ENCODE measurements around the gene CFB. TPM values are rescaled to one million over a fixed set of nuclear protein-coding genes. Genes with fewer than 3 reads are reported as not detected.

The CFB gene
- total RNA-seq, 1 experiment from 2014 or later, result 22.6 TPM

GRCh38 chr6:31900917-31901414, 44.9 kb upstream of the CFB start:
- BruUV-seq (replicated peaks), result TSS peak; percentile 33
- ChIA-PET CTCF (no interaction called here), POLR2A (ENCODE audit: unreplicated experiment) (interaction anchor here (0.6 kb wide), 1 partner anchor 123 kb away, joined by 3 read pairs; no protein-coding TSS in a partner anchor)
- Histone ChIP-seq H3K36me3 (ENCODE audit: low read depth) (no peaks in the 10 kb centered on the region; the same call in 1 of the 2 replicates), H3F3A (ENCODE audit: insufficient read depth, low read depth) (peaks cover 36% of the 10 kb centered on the region), H3K27ac (no peak overlapping the region), H3K27me3 (ENCODE audit: insufficient read depth, low read depth) (no peaks in the 10 kb centered on the region), H3K4me1 (replicated peaks; ENCODE audit: insufficient read depth) (peaks cover 27% of the 10 kb centered on the region), H3K9me3 (ENCODE audit: insufficient read depth, low read depth) (no peaks in the 10 kb centered on the region), H2AFZ (peak overlapping the region; percentile 60; the same call in 1 of the 2 replicates), H3K9me2 (ENCODE audit: insufficient read depth) (no peaks in the 10 kb centered on the region), H3K4me2 (peak overlapping the region; percentile 72), H3K4me3 (peak overlapping the region; percentile 65; the same call in 1 of the 2 replicates), H4K20me1 (ENCODE audit: insufficient read depth) (no peaks in the 10 kb centered on the region), H3K79me2 (ENCODE audit: low read depth) (peaks cover 26% of the 10 kb centered on the region)
- TF ChIP-seq EZH2 (IDR thresholded peaks at IDR 0.05; ENCODE audit: low read depth), result no peak
- TF ChIP-seq CTCF (conservative IDR thresholded peaks at IDR 0.05), result no peak
- intact Hi-C loops (cut with micrococcal nuclease; ENCODE audit: unreplicated experiment), result no loop called here
- peak in 1 of 2 experiments; percentile 48 for DNase-seq

- ChIA-PET POLR2A (ENCODE audit: unreplicated experiment) (interaction anchor here (0.5 kb wide), 1 partner anchor 50 kb away, joined by 4 read pairs; no protein-coding TSS in a partner anchor), CTCF (no interaction called here)
- no peak for TF ChIP-seq EZH2 (IDR thresholded peaks at IDR 0.05; ENCODE audit: low read depth)
- no peak for TF ChIP-seq CTCF (conservative IDR thresholded peaks at IDR 0.05)
- Histone ChIP-seq H3K4me2 (peak overlapping the region; percentile 72), H3K79me2 (ENCODE audit: low read depth) (peaks cover 21% of the 10 kb centered on the region), H3F3A (ENCODE audit: insufficient read depth, low read depth) (peaks cover 31% of the 10 kb centered on the region), H3K27ac (0 out of 2 replicates have a peak overlapping the region, but pooled peaks have one; percentile 12), H3K4me1 (replicated peaks; ENCODE audit: insufficient read depth) (peaks cover 22% of the 10 kb centered on the region), H3K9me3 (ENCODE audit: insufficient read depth, low read depth) (no peaks in the 10 kb centered on the region), H3K9me2 (ENCODE audit: insufficient read depth) (no peaks in the 10 kb centered on the region), H3K4me3 (peak overlapping the region; percentile 65; the same call in 1 of the 2 replicates), H3K36me3 (ENCODE audit: low read depth) (no peaks in the 10 kb centered on the region), H2AFZ (peak overlapping the region; percentile 86), H3K27me3 (ENCODE audit: insufficient read depth, low read depth) (no peaks in the 10 kb centered on the region), H4K20me1 (ENCODE audit: insufficient read depth) (no peaks in the 10 kb centered on the region)
- DNase-seq, result peak in 1 of 2 experiments; percentile 52
- intact Hi-C loops (cut with micrococcal nuclease; ENCODE audit: unreplicated experiment), result no loop called here
- BruUV-seq (replicated peaks), result no TSS peak
These were observed 44.4 kb upstream of the CFB start for GRCh38 chr6:31901415-31901952.

GRCh38 chr6:31901953-31902643, 43.8 kb upstream of the CFB start, which contains the start of gene ZBTB12:
Gene ZBTB12, minus strand, starts transcription at chr6:31902086. Its CDS starts 781 bp downstream, at chr6:31901305.
- Histone ChIP-seq H3K9me2 (ENCODE audit: insufficient read depth) (no peaks in the 10 kb centered on the region), H3K27me3 (ENCODE audit: insufficient read depth, low read depth) (no peaks in the 10 kb centered on the region), H3K4me1 (replicated peaks; ENCODE audit: insufficient read depth) (peaks cover 23% of the 10 kb centered on the region), H3K4me3 (peak within 1 kb of the TSS; percentile 65), H3K4me2 (peak within 1 kb of the TSS; percentile 72), H4K20me1 (ENCODE audit: insufficient read depth) (no peaks in the 10 kb centered on the region), H3K36me3 (ENCODE audit: low read depth) (no peaks in the 10 kb centered on the region), H3K9me3 (ENCODE audit: insufficient read depth, low read depth) (no peaks in the 10 kb centered on the region), H3K27ac (peak within 1 kb of the TSS; percentile 18; the same call in 1 of the 2 replicates), H3F3A (ENCODE audit: insufficient read depth, low read depth) (peaks cover 30% of the 10 kb centered on the region), H3K79me2 (ENCODE audit: low read depth) (peaks cover 16% of the 10 kb centered on the region), H2AFZ (peak within 1 kb of the TSS; percentile 86)
- ChIA-PET POLR2A (ENCODE audit: unreplicated experiment) (interaction anchor here (0.5 to 0.9 kb wide), 8 partner anchors 24 to 1303 kb away, joined by 3 to 21 read pairs (median 4); partner anchors contain the start of genes FKBPL, HSD17B8 and HSPA1B), CTCF (interaction anchor here (0.5 to 1.0 kb wide), 2 partner anchors 15 to 50 kb away, joined by 3 to 4 read pairs; no protein-coding TSS in a partner anchor)
- no TSS peak for BruUV-seq (replicated peaks)
- no peak for TF ChIP-seq EZH2 (IDR thresholded peaks at IDR 0.05; ENCODE audit: low read depth)
- no peak for TF ChIP-seq CTCF (conservative IDR thresholded peaks at IDR 0.05)
- intact Hi-C loops (cut with micrococcal nuclease; ENCODE audit: unreplicated experiment), result loop anchor here (2.0 kb wide), 1 partner anchor 51 kb away; no protein-coding TSS in a partner anchor
- peak; percentile 76 to 95 for DNase-seq
